DOHH2 (cell line): ENCODE measurements around the gene PBX4.

Source experiments
- H3F3A ChIP-seq: fragments of 200-600 bp; sonication (generic), shearing (Covaris generic); 2 replicates; pipeline ENCODE4 v1.6.0; 2016; ENCODE audit warnings: antibody characterized with exemption, mild to moderate bottlenecking; ENCODE audit not compliant: control insufficient read depth, insufficient read depth
- H3K27ac ChIP-seq: fragments of 200-600 bp; sonication (generic); 2 replicates; pipeline ENCODE4 v1.5.1; 2014; ENCODE audit warnings: low read depth, mild to moderate bottlenecking, low read length, moderate library complexity
- H3K27me3 ChIP-seq: fragments of 200-600 bp; sonication (generic); 2 replicates; pipeline ENCODE4 v1.6.1; 2014; ENCODE audit warnings: mild to moderate bottlenecking, low read length, mixed read lengths; ENCODE audit not compliant: control insufficient read depth
- H3K36me3 ChIP-seq: fragments of 200-600 bp; sonication (generic); 2 replicates; pipeline ENCODE4 v1.6.1; 2014; ENCODE audit warnings: mild to moderate bottlenecking, low read length, moderate library complexity, mixed read lengths; ENCODE audit not compliant: control insufficient read depth
- H3K4me1 ChIP-seq: fragments of 200-600 bp; sonication (generic); 2 replicates; pipeline ENCODE4 v1.6.1; 2014; ENCODE audit warnings: mild to moderate bottlenecking, low read length, mixed read lengths; ENCODE audit not compliant: control insufficient read depth
- H3K4me2 ChIP-seq: fragments of 200-600 bp; sonication (generic); 2 replicates; pipeline ENCODE4 v1.6.0; 2014; ENCODE audit warnings: mild to moderate bottlenecking, low read length, moderate library complexity
- H3K4me3 ChIP-seq: fragments of 200-600 bp; sonication (generic); 2 replicates; pipeline ENCODE4 v1.5.1; 2014; ENCODE audit warnings: mild to moderate bottlenecking, low read length, mixed read lengths
- H3K79me2 ChIP-seq: fragments of 200-600 bp; sonication (generic); 2 replicates; pipeline ENCODE4 v1.6.1; 2014; ENCODE audit warnings: mild to moderate bottlenecking, low read length, mixed read lengths; ENCODE audit not compliant: control insufficient read depth
- H3K9me2 ChIP-seq: fragments of 200-600 bp; sonication (generic); replicated peaks from 2 replicates; pipeline ENCODE4 v1.6.1; 2014; ENCODE audit warnings: mild to moderate bottlenecking, low read length, mixed read lengths; ENCODE audit not compliant: control insufficient read depth
- H3K9me3 ChIP-seq: fragments of 200-600 bp; sonication (generic); 2 replicates; pipeline ENCODE4 v1.6.1; 2014; ENCODE audit warnings: antibody characterized with exemption, low read length, mixed read lengths; ENCODE audit not compliant: control insufficient read depth, insufficient read depth
- H4K20me1 ChIP-seq: fragments of 200-600 bp; sonication (generic); 2 replicates; pipeline ENCODE4 v1.6.0; 2014; ENCODE audit warnings: low read depth, mild to moderate bottlenecking, antibody characterized with exemption, low read length, moderate library complexity; ENCODE audit not compliant: control insufficient read depth, insufficient read depth
- EZH2phosphoT487 ChIP-seq: fragments of 200-600 bp; sonication (generic); IDR thresholded peaks from 2 replicates; pipeline ENCODE4 v1.6.1; 2017; ENCODE audit warnings: borderline replicate concordance, mild to moderate bottlenecking, antibody characterized with exemption, low read length, moderate library complexity, mixed read lengths
- TF ChIP-seq, protein P1 (sequence below): fragments of 200-600 bp; sonication (generic); IDR thresholded peaks from one replicate; pipeline ENCODE4 v1.5.1; 2014; ENCODE audit warnings: antibody characterized with exemption, mild to moderate bottlenecking, low read depth, low read length; ENCODE audit not compliant: poor library complexity, severe bottlenecking

Gene PBX4

DNA sequence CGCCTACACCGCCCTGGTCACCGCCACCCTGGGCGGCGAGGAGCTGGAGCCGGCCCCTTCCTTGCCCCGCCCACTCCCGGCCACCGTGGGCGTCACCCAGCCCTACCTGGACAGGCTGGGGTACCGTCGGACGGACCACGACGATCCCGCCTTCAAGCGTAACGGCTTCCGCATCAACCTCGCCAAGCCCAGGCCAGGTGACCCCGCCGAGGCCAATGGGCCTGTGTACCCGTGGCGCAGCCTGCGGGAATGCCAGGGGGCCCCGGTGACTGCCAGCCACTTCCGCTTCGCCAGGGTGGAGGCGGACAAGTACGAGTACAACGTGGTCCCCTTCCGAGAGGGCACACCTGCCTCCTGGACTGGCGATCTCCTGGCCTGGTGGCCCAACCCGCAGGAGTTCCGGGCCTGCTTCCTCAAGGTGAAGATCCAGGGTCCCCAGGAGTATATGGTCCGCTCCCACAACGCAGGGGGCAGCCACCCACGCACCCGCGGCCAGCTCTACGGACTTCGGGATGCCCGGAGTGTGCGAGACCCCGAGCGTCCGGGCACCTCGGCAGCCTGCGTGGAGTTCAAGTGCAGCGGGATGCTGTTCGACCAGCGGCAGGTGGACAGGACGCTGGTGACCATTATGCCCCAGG, 73.4 kb downstream of the PBX4 start:
- Histone ChIP-seq H3K27ac (no peak overlapping the region), H3K4me3 (no peak overlapping the region), H3F3A (no peaks in the 10 kb centered on the region), H3K27me3 (no peaks in the 10 kb centered on the region), H3K9me2 (no peaks in the 10 kb centered on the region), H3K4me2 (no peak overlapping the region), H3K4me1 (peaks cover 11% of the 10 kb centered on the region), H4K20me1 (no peaks in the 10 kb centered on the region), H3K79me2 (no peaks in the 10 kb centered on the region), H3K36me3 (no peaks in the 10 kb centered on the region), H3K9me3 (no peaks in the 10 kb centered on the region)
- no peak for TF ChIP-seq EZH2phosphoT487
- TF ChIP-seq, protein P1, sequence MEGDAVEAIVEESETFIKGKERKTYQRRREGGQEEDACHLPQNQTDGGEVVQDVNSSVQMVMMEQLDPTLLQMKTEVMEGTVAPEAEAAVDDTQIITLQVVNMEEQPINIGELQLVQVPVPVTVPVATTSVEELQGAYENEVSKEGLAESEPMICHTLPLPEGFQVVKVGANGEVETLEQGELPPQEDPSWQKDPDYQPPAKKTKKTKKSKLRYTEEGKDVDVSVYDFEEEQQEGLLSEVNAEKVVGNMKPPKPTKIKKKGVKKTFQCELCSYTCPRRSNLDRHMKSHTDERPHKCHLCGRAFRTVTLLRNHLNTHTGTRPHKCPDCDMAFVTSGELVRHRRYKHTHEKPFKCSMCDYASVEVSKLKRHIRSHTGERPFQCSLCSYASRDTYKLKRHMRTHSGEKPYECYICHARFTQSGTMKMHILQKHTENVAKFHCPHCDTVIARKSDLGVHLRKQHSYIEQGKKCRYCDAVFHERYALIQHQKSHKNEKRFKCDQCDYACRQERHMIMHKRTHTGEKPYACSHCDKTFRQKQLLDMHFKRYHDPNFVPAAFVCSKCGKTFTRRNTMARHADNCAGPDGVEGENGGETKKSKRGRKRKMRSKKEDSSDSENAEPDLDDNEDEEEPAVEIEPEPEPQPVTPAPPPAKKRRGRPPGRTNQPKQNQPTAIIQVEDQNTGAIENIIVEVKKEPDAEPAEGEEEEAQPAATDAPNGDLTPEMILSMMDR: no peak

DNA sequence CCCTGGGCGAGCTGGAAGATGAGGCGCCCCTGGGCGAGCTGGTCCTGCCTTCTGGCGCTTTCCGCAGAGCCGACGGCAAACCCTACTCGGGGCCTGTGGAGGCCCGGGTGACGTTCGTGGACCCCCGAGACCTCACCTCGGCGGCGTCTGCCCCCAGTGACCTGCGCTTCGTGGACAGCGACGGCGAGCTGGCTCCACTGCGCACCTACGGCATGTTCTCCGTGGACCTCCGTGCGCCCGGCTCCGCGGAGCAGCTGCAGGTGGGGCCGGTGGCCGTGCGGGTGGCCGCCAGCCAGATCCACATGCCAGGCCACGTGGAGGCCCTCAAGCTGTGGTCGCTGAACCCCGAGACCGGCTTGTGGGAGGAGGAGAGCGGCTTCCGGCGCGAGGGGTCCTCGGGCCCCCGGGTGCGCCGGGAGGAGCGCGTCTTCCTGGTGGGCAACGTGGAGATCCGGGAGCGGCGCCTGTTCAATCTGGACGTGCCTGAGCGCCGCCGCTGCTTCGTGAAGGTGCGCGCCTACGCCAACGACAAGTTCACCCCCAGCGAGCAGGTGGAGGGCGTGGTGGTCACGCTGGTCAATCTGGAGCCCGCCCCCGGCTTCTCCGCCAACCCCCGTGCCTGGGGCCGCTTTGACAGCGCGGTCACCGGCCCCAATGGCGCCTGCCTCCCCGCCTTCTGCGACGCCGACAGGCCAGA, 74.1 kb downstream of the PBX4 start:
- no peaks in the 10 kb centered on the region for H3K36me3 ChIP-seq
- no peaks in the 10 kb centered on the region for H4K20me1 ChIP-seq
- no peaks in the 10 kb centered on the region for H3K79me2 ChIP-seq
- peaks cover 11% of the 10 kb centered on the region for H3K4me1 ChIP-seq
- H3K9me2 ChIP-seq: no peaks in the 10 kb centered on the region
- no peak overlapping the region for H3K4me2 ChIP-seq
- H3F3A ChIP-seq: no peaks in the 10 kb centered on the region
- TF ChIP-seq, protein P1: no peak
- TF ChIP-seq EZH2phosphoT487: no peak
- no peaks in the 10 kb centered on the region; the same call in 1 of the 2 replicates for H3K27me3 ChIP-seq
- H3K4me3 ChIP-seq: no peak overlapping the region
- H3K27ac ChIP-seq: no peak overlapping the region
- no peaks in the 10 kb centered on the region for H3K9me3 ChIP-seq

DNA sequence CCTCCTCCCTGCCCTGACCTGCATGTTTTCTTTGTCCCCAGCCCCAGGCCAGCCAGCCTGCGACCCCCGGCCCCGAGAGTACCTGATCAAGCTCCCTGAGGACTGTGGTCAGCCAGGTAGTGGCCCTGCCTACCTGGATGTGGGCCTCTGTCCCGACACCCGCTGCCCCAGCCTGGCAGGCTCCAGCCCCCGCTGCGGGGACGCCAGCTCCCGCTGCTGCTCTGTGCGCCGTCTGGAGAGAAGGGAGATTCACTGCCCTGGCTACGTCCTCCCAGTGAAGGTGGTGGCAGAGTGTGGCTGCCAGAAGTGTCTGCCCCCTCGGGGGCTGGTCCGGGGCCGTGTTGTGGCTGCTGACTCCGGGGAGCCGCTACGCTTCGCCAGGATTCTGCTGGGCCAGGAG, 74.8 kb downstream of the PBX4 start:
- no peaks in the 10 kb centered on the region for H3K36me3 ChIP-seq
- H3K79me2 ChIP-seq: no peaks in the 10 kb centered on the region
- no peaks in the 10 kb centered on the region for H3K9me3 ChIP-seq
- H3K4me3 ChIP-seq: no peak overlapping the region
- H3K27me3 ChIP-seq: peaks cover 4% of the 10 kb centered on the region
- no peak overlapping the region for H3K27ac ChIP-seq
- TF ChIP-seq, protein P1: no peak
- TF ChIP-seq EZH2phosphoT487: no peak
- H3F3A ChIP-seq: no peaks in the 10 kb centered on the region; the same call in 1 of the 2 replicates
- H4K20me1 ChIP-seq: no peaks in the 10 kb centered on the region
- H3K4me1 ChIP-seq: peaks cover 15% of the 10 kb centered on the region
- no peak overlapping the region for H3K4me2 ChIP-seq
- H3K9me2 ChIP-seq: no peaks in the 10 kb centered on the region
